ENCODE measurements around the gene IKZF2. TPM values are rescaled to one million over a fixed set of nuclear protein-coding genes. Genes with fewer than 3 reads are reported as not detected.
A peak's percentile ranks its signal among the peaks of the same experiment; 100 is the strongest.

The IKZF2 gene
- total RNA-seq, 1 donor, result 11.3 TPM

- no peak for DNase-seq (ENCODE audit: low read depth)
- H3K4me3 ChIP-seq (ENCODE audit: low read depth, low read length), result no peak overlapping the region
- TF ChIP-seq CTCF (IDR thresholded peaks at IDR 0.05; ENCODE audit: insufficient read depth, low read length), result no peak
Measured at GRCh38 chr2:212975333-212975732, 176.1 kb downstream of the IKZF2 start.

- H3K4me3 ChIP-seq (ENCODE audit: low read depth, low read length), result no peak overlapping the region
- TF ChIP-seq CTCF (IDR thresholded peaks at IDR 0.05; ENCODE audit: insufficient read depth, low read length), result no peak
- peak; percentile 66 for DNase-seq (ENCODE audit: low read depth)
Measured at GRCh38 chr2:212974692-212975091, 176.7 kb downstream of the IKZF2 start.

GRCh38 chr2:212973347-212973746 lies 178.1 kb downstream of the IKZF2 start:
- TF ChIP-seq CTCF (IDR thresholded peaks at IDR 0.05; ENCODE audit: insufficient read depth, low read length), result no peak
- DNase-seq (ENCODE audit: low read depth), result no peak
- no peak overlapping the region for H3K4me3 ChIP-seq (ENCODE audit: low read depth, low read length)

- peak; percentile 60 for DNase-seq (ENCODE audit: low read depth)
- no peak for TF ChIP-seq CTCF (IDR thresholded peaks at IDR 0.05; ENCODE audit: insufficient read depth, low read length)
Measured at GRCh38 chr2:212970132-212970531, 181.3 kb downstream of the IKZF2 start.

GRCh38 chr2:212968284-212969081 lies 182.9 kb downstream of the IKZF2 start:
- no peak for DNase-seq (ENCODE audit: low read depth)
- TF ChIP-seq CTCF (IDR thresholded peaks at IDR 0.05; ENCODE audit: insufficient read depth, low read length), result no peak
- no peak overlapping the region for H3K4me3 ChIP-seq (ENCODE audit: low read depth, low read length)

More at GRCh38 chr2:212970132-212970531, 181.3 kb downstream of the IKZF2 start:
- no peak overlapping the region for H3K4me3 ChIP-seq (ENCODE audit: low read depth, low read length)

GRCh38 chr2:212966884-212967283 lies 184.5 kb downstream of the IKZF2 start:
- H3K4me3 ChIP-seq (ENCODE audit: low read depth, low read length), result no peak overlapping the region
- TF ChIP-seq CTCF (IDR thresholded peaks at IDR 0.05; ENCODE audit: insufficient read depth, low read length), result no peak
- no peak for DNase-seq (ENCODE audit: low read depth)
